ENCODE data around the gene CLIC6. TPM values are rescaled to one million over a fixed set of nuclear protein-coding genes. Genes with fewer than 3 reads are reported as not detected.

Gene CLIC6
- total and polyA plus RNA-seq, 9 of the 15 experiments (the other 6 are each of a cell fraction or from before 2014, with no cell fraction given): not detected

- no peak; the same call in 2 of the 3 replicates for ATAC-seq
- no TSS peak for BruUV-seq (replicated peaks)
- intact Hi-C loops (cut with micrococcal nuclease): loop anchor here (5.0 kb wide), 1 partner anchor 47 kb away; the partner anchor contains the start of gene CLIC6
- Histone ChIP-seq H4K20me1 (replicated peaks; ENCODE audit: control insufficient read depth, insufficient read depth, low read length) (no peaks in the 10 kb centered on the region), H3K4me2 (ENCODE audit: insufficient read depth, low read length) (no peak overlapping the region), H3K9ac (ENCODE audit: insufficient read depth in 1 of 2, low read depth in 2 of 2, low read length in 2 of 2) (no peak overlapping the region), H2AFZ (ENCODE audit: low read depth, low read length) (no peak overlapping the region), H3K27ac (ENCODE audit: extremely low read depth, low read depth, low read length) (no peak overlapping the region), H3K4me1 (replicated peaks in 1 of 2; ENCODE audit: control insufficient read depth in 2 of 2, insufficient read depth in 2 of 2, low read length in 2 of 2) (peaks cover 0 to under 1% of the 10 kb centered on the region in 2 experiments; a peak in 1 of 5 replicates), H3K9me1 (ENCODE audit: control insufficient read depth, insufficient read depth, low read length) (no peaks in the 10 kb centered on the region), H3K27me3 (ENCODE audit: control insufficient read depth in 2 of 2, insufficient read depth in 2 of 2, low read length in 2 of 2) (peaks cover 9 to 31% of the 10 kb centered on the region in 2 experiments), H3K79me2 (ENCODE audit: control insufficient read depth, insufficient read depth, low read length) (no peaks in the 10 kb centered on the region), H3K4me3 (no peak overlapping the region), H3K9me3 (replicated peaks; ENCODE audit: control insufficient read depth, insufficient read depth, low read depth, low read length) (no peaks in the 10 kb centered on the region), H3K36me3 (ENCODE audit: control insufficient read depth, insufficient read depth, low read length) (no peaks in the 10 kb centered on the region)
- WGBS (ENCODE audit: insufficient coverage, low coverage, missing lambda C conversion rate): 13% methylated on average over 8 of the region's 8 CpGs
- in situ Hi-C loops (cut with MboI): no loop called here
- DNase-seq (ENCODE audit: extremely low read depth in 1 of 4, low spot score in 3 of 4): peak in 1 of 4 experiments; percentile 54
- ChIA-PET CTCF (ENCODE audit: low intra/inter-chr PET ratio) (no interaction called here), POLR2A (interaction anchor here (0.6 to 1.3 kb wide), 3 partner anchors 28 to 109 kb away, joined by 3 to 4 read pairs (median 3); no protein-coding TSS in a partner anchor)
- FAIRE-seq: peak; percentile 32
- no peak for TF ChIP-seq TEAD2 (tag; IDR thresholded peaks at IDR 0.05)
- TF ChIP-seq CBFA2T3 (IDR thresholded peaks at IDR 0.05): peak; percentile 50
- TF ChIP-seq, protein P1, sequence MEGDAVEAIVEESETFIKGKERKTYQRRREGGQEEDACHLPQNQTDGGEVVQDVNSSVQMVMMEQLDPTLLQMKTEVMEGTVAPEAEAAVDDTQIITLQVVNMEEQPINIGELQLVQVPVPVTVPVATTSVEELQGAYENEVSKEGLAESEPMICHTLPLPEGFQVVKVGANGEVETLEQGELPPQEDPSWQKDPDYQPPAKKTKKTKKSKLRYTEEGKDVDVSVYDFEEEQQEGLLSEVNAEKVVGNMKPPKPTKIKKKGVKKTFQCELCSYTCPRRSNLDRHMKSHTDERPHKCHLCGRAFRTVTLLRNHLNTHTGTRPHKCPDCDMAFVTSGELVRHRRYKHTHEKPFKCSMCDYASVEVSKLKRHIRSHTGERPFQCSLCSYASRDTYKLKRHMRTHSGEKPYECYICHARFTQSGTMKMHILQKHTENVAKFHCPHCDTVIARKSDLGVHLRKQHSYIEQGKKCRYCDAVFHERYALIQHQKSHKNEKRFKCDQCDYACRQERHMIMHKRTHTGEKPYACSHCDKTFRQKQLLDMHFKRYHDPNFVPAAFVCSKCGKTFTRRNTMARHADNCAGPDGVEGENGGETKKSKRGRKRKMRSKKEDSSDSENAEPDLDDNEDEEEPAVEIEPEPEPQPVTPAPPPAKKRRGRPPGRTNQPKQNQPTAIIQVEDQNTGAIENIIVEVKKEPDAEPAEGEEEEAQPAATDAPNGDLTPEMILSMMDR (IDR thresholded peaks at IDR 0.05 in 2 of 3, conservative IDR thresholded peaks at IDR 0.05 in 1 of 3; ENCODE audit: insufficient read depth in 2 of 3, low read depth in 1 of 3, low read length in 3 of 3): no peak
- TF ChIP-seq ZFPM2 (CRISPR knock-in tag; IDR thresholded peaks at IDR 0.05): no peak
- no peak for TF ChIP-seq E4F1 (CRISPR knock-in tag; IDR thresholded peaks at IDR 0.05; ENCODE audit: borderline replicate concordance)
- TF ChIP-seq, protein P2, sequence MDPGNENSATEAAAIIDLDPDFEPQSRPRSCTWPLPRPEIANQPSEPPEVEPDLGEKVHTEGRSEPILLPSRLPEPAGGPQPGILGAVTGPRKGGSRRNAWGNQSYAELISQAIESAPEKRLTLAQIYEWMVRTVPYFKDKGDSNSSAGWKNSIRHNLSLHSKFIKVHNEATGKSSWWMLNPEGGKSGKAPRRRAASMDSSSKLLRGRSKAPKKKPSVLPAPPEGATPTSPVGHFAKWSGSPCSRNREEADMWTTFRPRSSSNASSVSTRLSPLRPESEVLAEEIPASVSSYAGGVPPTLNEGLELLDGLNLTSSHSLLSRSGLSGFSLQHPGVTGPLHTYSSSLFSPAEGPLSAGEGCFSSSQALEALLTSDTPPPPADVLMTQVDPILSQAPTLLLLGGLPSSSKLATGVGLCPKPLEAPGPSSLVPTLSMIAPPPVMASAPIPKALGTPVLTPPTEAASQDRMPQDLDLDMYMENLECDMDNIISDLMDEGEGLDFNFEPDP (CRISPR knock-in tag; IDR thresholded peaks at IDR 0.05): no peak
- no peak for TF ChIP-seq XRCC5 (IDR thresholded peaks at IDR 0.05; ENCODE audit: low read depth, low read length)
- no peak for TF ChIP-seq U2AF1 (optimal IDR thresholded peaks at IDR 0.05; ENCODE audit: low read depth, low read length)
- TF ChIP-seq PPARD (CRISPR knock-in tag; IDR thresholded peaks at IDR 0.05): no peak
- TF ChIP-seq HDAC3 (IDR thresholded peaks at IDR 0.05; ENCODE audit: borderline replicate concordance, partially characterized antibody): no peak
- no peak for TF ChIP-seq ZBTB9 (CRISPR knock-in tag; IDR thresholded peaks at IDR 0.05)
- no peak for TF ChIP-seq CHD2 (IDR thresholded peaks at IDR 0.05; ENCODE audit: low read depth, low read length)
These were observed 48.7 kb upstream of the CLIC6 start for GRCh38 chr21:34619841-34620665.
